NCI-H2227 (cell line): ENCODE data around the gene PRKAR1B.
A peak's percentile ranks its signal among the peaks of the same experiment; 100 is the strongest.

Experiments
- DNase-seq: peaks from one replicate; lab custom pipeline; 2025; ENCODE audit not compliant: unreplicated experiment; lab: John Stamatoyannopoulos, UW

PRKAR1B gene

DNA sequence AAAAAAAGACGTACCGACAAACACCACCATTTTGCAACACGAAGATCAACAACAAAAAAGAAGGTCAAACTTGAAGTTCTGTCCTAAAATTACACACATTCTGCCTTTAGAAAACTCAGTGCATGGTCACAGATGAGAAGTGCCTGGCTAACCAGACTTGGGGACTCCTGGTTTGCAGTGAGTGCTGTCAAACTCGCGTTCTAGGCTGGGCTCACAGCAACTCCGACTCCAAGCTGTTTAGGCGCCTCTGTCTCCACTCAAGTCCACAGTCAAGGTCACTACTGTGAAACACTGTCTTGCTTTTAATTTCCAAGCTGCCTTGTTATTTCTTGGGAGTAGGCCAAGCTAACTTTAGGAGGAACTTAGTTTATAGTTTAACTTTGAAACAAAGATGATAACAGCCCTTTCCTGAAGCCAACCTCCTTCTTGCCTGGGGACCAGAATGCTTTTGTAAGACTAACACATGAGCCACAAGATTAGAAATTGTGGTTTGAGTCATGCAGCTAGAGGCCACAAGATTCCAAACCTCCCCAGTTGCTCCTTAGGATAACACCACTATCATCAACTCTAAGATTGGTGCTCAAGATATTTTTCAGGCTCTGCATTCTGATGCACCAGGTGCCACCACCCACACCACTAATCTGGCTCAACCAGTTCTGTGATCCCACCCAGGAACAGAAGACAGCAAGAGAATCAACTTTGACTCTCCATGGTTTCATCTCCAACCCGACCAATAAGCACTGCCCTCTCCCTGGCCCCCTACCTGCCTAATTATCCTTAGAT lies 1.7 kb downstream of the PRKAR1B start:
- DNase-seq: no peak

DNA sequence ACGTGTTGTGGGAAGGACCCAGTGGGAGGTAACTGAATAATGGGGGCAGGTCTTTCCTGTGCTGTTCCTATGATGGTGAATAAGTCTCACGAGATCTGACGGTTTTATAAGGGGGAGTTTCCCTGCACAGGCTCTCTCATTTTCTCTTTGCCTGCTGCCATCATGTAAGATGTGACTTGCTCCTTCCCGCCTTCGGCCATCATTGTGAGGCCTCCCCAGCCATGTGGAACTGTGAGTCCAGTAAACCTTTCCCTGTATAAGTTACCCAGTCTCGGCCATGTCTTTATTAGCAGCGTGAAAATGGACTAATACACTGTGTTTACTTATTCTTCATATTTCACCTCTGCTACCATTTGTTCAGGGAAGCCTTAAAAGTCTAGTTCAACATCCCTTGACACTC lies 2.8 kb downstream of the PRKAR1B start:
- no peak for DNase-seq

DNA sequence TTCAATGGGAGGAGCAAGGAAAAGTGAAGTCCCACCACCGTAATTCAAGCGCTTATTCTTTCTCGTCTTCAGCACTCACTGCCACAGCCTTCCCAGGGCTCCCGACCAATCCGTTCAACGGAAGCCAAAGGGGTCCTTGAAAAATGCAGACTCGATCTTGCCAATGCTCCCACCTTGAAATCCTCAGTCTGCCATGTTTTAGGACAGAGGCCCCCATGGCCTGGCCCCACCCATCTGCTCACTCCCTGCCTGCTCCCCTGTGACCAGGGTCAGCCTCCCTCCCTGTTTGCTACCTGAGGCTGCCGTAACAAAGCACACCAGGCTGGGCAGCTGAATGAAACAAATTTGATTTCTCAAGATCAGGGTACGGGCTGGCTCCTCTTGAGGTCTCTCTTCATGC lies 3.5 kb downstream of the PRKAR1B start:
- DNase-seq: no peak

GRCh38 chr7:721619-722248 lies 5.3 kb downstream of the PRKAR1B start:
- DNase-seq: no peak

DNA sequence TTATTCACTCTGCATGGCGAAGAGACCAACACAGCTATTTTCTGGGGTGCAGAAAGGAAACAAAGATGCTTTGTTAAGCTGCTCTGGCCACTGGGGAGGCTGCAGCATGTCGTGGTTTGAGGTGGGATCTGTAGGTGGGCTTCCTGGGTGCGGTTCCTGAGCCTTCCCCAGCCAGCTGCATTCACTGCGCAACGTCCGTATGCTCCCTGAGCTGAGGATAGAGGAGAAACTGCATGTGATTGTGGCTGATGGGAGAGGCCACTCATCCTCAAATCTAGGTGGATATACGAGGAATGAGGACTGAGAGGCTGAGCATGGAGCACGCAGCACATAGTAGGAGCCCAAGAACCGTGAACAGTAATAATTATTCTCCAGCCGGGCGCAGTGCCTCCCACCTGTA lies 10.4 kb downstream of the PRKAR1B start:
- DNase-seq: no peak

- DNase-seq: no peak
These were observed 10.9 kb downstream of the PRKAR1B start for GRCh38 chr7:716222-716621.

- no peak for DNase-seq
These were observed 12.8 kb downstream of the PRKAR1B start for GRCh38 chr7:714251-714671.

- no peak for DNase-seq
These were observed 13.4 kb downstream of the PRKAR1B start for GRCh38 chr7:713488-714230.

- DNase-seq: no peak
These were observed 14.0 kb downstream of the PRKAR1B start for GRCh38 chr7:713139-713457.

GRCh38 chr7:712381-713138 lies 14.5 kb downstream of the PRKAR1B start:
- DNase-seq: peak; percentile 43

- DNase-seq: no peak
These were observed 15.1 kb downstream of the PRKAR1B start for GRCh38 chr7:711922-712380.

DNA sequence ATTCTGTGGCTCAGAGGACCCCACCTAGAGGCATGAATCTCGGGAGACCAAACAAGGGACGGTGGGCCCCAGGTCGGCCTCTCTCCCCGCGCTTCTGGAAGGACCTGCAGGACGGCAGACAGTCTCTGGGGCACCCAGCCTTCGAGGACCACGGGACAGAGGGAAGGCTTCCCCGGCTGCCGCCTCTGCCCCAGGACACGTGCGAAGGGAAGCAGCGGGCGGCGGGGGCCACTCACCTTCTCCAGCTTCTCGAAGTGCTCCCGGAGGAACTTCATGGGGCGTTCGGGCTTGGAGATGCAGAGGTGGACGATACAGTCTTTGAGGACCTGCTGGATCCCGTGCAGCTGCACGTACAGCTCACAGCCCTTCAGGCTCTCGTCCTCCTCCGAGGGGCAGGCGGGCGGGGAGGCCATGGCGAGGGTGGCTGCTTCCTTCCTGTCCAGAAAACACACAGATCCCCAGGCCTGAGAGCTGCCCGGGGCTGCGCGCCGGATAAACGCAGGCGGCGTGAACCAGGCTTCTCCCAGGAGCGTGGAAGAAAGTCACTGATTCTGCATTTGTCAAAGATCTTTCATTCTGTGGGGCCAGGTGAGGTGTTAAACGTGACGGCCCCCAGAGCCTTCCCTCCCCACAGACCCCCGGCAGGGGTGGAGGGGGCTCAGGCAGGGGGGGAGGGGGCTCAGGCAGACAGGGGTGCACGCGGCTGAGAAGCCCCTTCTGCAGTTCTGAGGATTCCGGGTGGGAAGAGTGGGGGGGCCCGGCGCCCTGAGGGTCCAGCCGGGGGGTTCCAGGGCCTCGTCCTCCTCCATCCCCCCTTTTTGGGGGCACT lies 15.8 kb downstream of the PRKAR1B start:
- DNase-seq: peak; percentile 10

DNA sequence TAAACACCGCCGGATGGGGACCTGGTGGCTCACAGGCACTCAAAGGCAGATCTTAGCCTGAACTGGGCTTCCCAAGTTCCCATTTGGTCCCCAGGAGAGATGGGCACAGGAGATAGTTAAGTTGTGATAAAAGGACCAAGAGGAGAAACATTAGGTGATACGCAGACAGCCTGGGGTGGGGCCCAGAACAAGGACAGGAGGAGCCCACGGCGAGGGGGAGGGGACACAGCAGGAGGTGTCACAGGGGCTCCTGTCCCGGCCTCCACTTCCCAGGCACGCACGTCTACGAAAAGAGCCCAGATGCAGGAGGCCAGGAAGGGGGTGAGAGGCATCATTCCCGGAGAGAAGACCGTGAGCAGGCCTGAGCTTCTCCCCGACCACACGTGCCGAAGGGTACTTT lies 16.9 kb downstream of the PRKAR1B start:
- no peak for DNase-seq

GRCh38 chr7:707296-708000 lies 19.6 kb downstream of the PRKAR1B start:
- DNase-seq: no peak

DNA sequence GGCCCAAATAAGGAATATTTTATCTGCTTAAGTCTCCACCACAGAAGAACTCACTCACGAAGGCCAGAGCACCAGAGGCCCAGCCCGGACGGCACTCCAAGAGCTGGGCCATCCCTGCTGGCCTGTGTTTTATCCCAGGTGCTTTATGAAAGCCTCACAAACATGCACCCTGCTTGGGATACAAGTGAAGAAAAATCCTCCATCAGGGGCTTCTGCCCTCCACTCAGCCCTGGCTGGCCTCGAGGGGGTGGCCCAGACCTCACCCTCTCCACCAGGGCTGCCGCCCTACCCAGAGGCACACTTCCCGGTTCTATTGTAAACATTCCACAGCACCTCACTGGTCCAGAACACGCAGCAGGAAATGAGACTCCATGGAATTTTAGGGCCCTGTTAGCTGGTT lies 20.4 kb downstream of the PRKAR1B start:
- no peak for DNase-seq

DNA sequence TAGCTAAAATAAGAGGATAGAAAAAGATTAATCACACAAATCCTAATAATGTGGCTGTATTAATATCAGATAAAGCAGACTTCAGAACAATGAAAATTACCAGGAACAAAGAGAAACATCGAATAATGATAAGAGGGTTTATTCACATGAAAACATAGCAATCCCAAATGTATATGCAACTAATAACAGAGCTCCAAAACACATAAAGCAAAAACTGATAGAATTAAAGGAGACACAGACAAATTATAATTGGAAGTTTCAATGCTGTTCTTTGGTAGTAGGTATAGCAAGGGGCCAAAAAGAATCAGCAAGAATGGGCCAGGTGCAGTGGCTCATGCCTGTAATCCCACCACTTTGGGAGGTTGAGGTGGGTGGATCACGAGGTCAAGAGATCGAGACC lies 24.0 kb downstream of the PRKAR1B start:
- no peak for DNase-seq

GRCh38 chr7:701086-701671 lies 25.9 kb downstream of the PRKAR1B start:
- DNase-seq: no peak

- no peak for DNase-seq
These were observed 27.5 kb downstream of the PRKAR1B start for GRCh38 chr7:699476-700170.
